Lung (tissue), 12 donors: ENCODE measurements around the gene TENT5A. TPM values are rescaled to one million over a fixed set of nuclear protein-coding genes. Genes with fewer than 3 reads are reported as not detected.

Experiments
- ATAC-seq: fragments of 200-7000 bp; cut with Tn5 transposase; one replicate; pipeline ENCODE4 v1.9.1; 2020; ENCODE audit warnings: moderate number of reproducible peaks; ENCODE audit not compliant: insufficient read depth, low FRiP score
- DNase-seq, 3 donors: peaks; one replicate each; pipeline ENCODE4 v3.0.0-alpha.2; 2013 to 2017
- H3K27ac ChIP-seq, 2 donors: one replicate each; pipeline ENCODE4 v1.5.1; 2013; ENCODE audit warnings: mild to moderate bottlenecking in 2 of 2, moderate library complexity in 2 of 2, control low read depth in 1 of 2, inconsistent platforms in 1 of 2, low read depth in 1 of 2, low read length in 1 of 2
- H3K27me3 ChIP-seq, 3 donors: one replicate each; pipeline ENCODE4 v1.5.1; 2013; ENCODE audit warnings: low read length in 2 of 3; ENCODE audit not compliant: control insufficient read depth in 3 of 3, insufficient read depth in 3 of 3
- H3K36me3 ChIP-seq, 4 donors: one replicate each; pipeline ENCODE4 v1.5.1; 2013; ENCODE audit warnings: low read length in 4 of 4, mild to moderate bottlenecking in 1 of 4, moderate library complexity in 1 of 4; ENCODE audit not compliant: control insufficient read depth in 4 of 4, insufficient read depth in 4 of 4
- H3K4me1 ChIP-seq, 5 donors: one replicate each; pipeline ENCODE4 v1.5.1; 2013; ENCODE audit warnings: low read length in 5 of 5, mild to moderate bottlenecking in 2 of 5, moderate library complexity in 1 of 5; ENCODE audit not compliant: control insufficient read depth in 5 of 5, insufficient read depth in 5 of 5
- H3K4me3 ChIP-seq: one replicate; pipeline ENCODE4 v1.5.1; 2013; ENCODE audit warnings: mild to moderate bottlenecking, control low read depth, moderate library complexity
- H3K9ac ChIP-seq, 2 donors: one replicate each; pipeline ENCODE4 v1.5.1; 2013; ENCODE audit warnings: low read length in 2 of 2, control low read depth in 1 of 2; ENCODE audit not compliant: insufficient read depth in 1 of 2
- H3K9me3 ChIP-seq, 4 donors: one replicate each; pipeline ENCODE4 v1.5.1; 2013; ENCODE audit warnings: low read length in 3 of 4, mild to moderate bottlenecking in 1 of 4, moderate library complexity in 1 of 4; ENCODE audit not compliant: control insufficient read depth in 4 of 4, insufficient read depth in 3 of 4
- CTCF ChIP-seq: IDR thresholded peaks from 2 replicates; pipeline ENCODE4 v1.5.1; 2012; ENCODE audit warnings: mild to moderate bottlenecking; ENCODE audit errors: control extremely low read depth, extremely low read depth
- WGBS, 2 donors: extraction: QIAGEN DNeasy Blood & Tissue Kit; methylation state at CpG; one replicate each; pipeline ENCODE4 v1.1.7; 2013; 5-methylcytosine and 5-hydroxymethylcytosine counted together
- polyA plus RNA-seq, 2 donors: library from polyadenylated mRNA; stranded (reverse); fragments of 200-250 nt; gene quantifications; one replicate each; pipeline ENCODE4 v1.2.1, GENCODE V29; 2013
- total RNA-seq, 2 donors: library from RNA; depleted of rRNA in 1 of 2; stranded (reverse); fragments of >200 nt in 1 of 2; gene quantifications; one replicate each; pipeline ENCODE4 v1.2.1, GENCODE V29; 2014 to 2021
- donor health status: control.
- donor health status: control.
- donor health status: Bipolar disorder and iron deficiency.
- donor health status: healthy.
- donor health status: DM: yes; HTN: yes; CAD: no.

TENT5A gene
- total and polyA plus RNA-seq, 4 donors, result 3.7 to 29.8 (median 9.1) TPM

GRCh38 chr6:81734500-81735150 lies 17.9 kb downstream of the TENT5A start:
- peaks cover 0 to 17% (median 0%) of the 10 kb centered on the region in 5 donors for H3K4me1 ChIP-seq
- DNase-seq, result no peak
- ATAC-seq, result no peak
- H3K9ac ChIP-seq, result no peak overlapping the region
- no peaks in the 10 kb centered on the region for H3K36me3 ChIP-seq
- H3K9me3 ChIP-seq, result no peaks in the 10 kb centered on the region
- TF ChIP-seq CTCF, result no peak
- WGBS, 2 donors, result 95 to 98% methylated on average over 2 of the region's 2 CpGs
- no peak overlapping the region for H3K27ac ChIP-seq
- no peak overlapping the region for H3K4me3 ChIP-seq
- H3K27me3 ChIP-seq, result no peaks in the 10 kb centered on the region

- Histone ChIP-seq H3K27ac (no peak overlapping the region), H3K4me1 (peaks cover 0 to 17% (median 0%) of the 10 kb centered on the region in 5 donors), H3K27me3 (no peaks in the 10 kb centered on the region), H3K9me3 (no peaks in the 10 kb centered on the region), H3K36me3 (no peaks in the 10 kb centered on the region), H3K4me3 (no peak overlapping the region), H3K9ac (no peak overlapping the region)
- DNase-seq (no peak), ATAC-seq (no peak)
- TF ChIP-seq CTCF, result no peak
- WGBS, 2 donors, result 92 to 94% methylated on average over 2 of the region's 2 CpGs
These were observed 18.4 kb downstream of the TENT5A start for GRCh38 chr6:81734081-81734480.

GRCh38 chr6:81731814-81732213 lies 20.7 kb downstream of the TENT5A start:
- Histone ChIP-seq H3K27ac (peak overlapping the region in 1 of 2 donors; percentile 71), H3K4me3 (no peak overlapping the region), H3K4me1 (peaks cover 0 to 17% (median 0%) of the 10 kb centered on the region in 5 donors), H3K36me3 (no peaks in the 10 kb centered on the region), H3K9ac (no peak overlapping the region), H3K9me3 (no peaks in the 10 kb centered on the region), H3K27me3 (no peaks in the 10 kb centered on the region)
- 69 to 77% methylated on average over 1 of the region's 1 CpG for WGBS, 2 donors
- no peak for DNase-seq
- ATAC-seq, result no peak
- no peak for TF ChIP-seq CTCF
